Activated T-cell treated with anti-CD3 and anti-CD28 coated beads for 4 hours (primary cell): ENCODE measurements around the gene AKIP1.
"Not testable (repeated sequence)": the region's sequence is repeated elsewhere in the genome, so short reads cannot be mapped to it uniquely, and the experiment has no call there.

Source experiments
- DNase-seq: peaks from one replicate; pipeline ENCODE4 v3.0.0-alpha.2; 2020

The AKIP1 gene, protein sequence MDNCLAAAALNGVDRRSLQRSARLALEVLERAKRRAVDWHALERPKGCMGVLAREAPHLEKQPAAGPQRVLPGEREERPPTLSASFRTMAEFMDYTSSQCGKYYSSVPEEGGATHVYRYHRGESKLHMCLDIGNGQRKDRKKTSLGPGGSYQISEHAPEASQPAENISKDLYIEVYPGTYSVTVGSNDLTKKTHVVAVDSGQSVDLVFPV

GRCh38 chr11:8911029-8911823 lies at the start of gene AKIP1:
TSS of gene AKIP1 (plus strand) at chr11:8911189. CDS start at chr11:8911450, 261 bp downstream.
- DNase-seq = peak; percentile 58

DNA sequence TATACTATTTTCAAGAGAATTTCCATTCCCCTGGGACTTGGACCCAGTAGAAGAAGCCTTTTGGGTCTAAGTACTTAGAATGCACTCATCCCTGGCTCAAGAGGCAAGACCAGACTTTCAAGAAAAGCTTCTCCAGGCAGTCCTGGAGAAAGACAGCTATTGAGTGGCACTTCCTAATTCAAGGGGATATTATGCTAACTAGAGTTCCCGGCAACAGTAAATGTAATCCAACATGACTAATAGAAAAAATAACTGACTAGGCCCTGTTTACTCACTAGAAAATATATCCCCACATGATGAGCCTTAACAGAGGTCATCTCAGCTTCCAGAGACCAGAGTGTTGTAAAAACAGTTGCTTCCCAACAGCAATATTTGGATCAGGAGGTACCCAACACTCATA lies 47.2 kb upstream of the AKIP1 start:
- no peak for DNase-seq

GRCh38 chr11:8865304-8865703 lies 45.7 kb upstream of the AKIP1 start:
- no peak for DNase-seq

GRCh38 chr11:8867035-8867434 lies 44.0 kb upstream of the AKIP1 start:
- no peak for DNase-seq

GRCh38 chr11:8867931-8868631 lies 42.9 kb upstream of the AKIP1 start:
- no peak for DNase-seq

- DNase-seq = no peak
Measured at GRCh38 chr11:8870411-8871170, 40.4 kb upstream of the AKIP1 start.

- no peak for DNase-seq
Measured at GRCh38 chr11:8871171-8871775, 39.7 kb upstream of the AKIP1 start.

DNA sequence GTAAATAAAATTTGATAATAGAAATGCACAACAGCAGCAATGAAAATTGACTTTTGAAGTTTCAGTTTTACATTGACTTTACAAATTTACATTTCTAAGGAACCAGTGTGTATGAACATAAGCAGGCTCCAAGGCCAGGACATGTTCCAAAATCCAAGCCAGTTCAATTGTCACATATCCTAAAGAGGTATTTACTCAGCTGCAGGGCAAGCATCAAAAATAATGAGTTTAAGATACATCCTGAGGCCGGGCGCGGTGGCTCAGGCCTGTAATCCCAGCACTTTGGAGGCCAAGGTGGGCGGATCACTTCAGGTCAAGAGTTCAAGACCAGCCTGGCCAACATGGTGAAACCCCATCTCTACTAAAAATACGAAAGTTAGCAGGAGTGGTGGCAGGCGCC lies 39.0 kb upstream of the AKIP1 start:
- no peak for DNase-seq

- DNase-seq = no peak
Measured at GRCh38 chr11:8873741-8874405, 37.1 kb upstream of the AKIP1 start.

DNA sequence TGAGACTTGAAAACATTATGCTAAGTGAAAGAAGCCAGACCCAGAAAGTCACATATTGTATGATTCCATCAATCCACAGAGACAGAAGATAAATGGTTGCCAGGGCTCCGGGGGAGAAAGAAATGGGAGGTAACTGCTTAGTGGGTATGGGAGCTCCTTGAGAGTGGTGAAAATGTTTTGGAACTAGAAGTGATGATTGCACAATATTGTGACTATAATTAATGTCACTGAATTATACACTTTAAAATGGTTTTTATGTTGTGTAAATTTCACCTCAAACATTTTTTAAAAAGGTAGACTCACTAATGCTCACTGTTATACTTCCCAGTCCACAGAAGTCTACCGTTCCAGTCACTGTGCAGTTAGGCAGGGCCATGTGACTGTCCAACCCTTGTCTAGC lies 32.2 kb upstream of the AKIP1 start:
- DNase-seq = no peak

GRCh38 chr11:8881585-8881984 lies 29.4 kb upstream of the AKIP1 start:
- DNase-seq = not testable (repeated sequence)

DNA sequence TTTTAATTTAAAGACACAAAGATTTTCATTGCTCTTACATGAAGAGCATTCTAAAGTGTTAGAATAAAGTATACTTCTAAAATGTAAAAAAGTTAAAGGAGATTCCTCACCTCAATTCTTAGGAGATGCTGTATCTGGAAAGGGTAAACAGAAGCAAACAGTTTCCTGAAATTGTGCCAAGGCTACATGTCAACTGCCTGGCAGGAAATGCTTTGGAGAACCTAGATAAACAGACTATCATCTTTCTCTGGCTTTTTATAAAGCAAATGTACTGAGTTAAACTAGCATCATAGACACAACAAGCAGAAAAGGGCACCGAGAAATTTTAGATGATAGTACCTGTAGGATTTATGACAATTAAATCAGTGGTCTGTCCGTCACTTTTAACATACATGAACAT lies 24.7 kb upstream of the AKIP1 start:
- no peak for DNase-seq

DNA sequence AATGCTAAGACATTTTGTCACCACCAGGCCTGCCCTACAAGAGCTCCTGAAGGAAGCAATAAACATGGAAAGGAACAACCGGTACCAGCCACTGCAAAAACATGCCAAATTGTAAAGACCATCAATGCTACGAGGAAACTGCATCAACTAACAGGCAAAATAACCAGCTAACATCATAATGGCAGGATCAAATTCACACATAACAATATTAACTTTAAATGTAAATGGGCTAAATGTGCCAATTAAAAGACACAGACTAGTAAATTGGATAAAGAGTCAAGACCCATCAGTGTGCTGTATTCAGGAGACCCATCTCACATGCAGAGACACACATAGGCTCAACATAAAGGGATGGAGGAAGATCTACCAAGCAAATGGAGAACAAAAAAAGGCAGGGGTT lies 19.8 kb upstream of the AKIP1 start:
- DNase-seq = not testable (repeated sequence)

DNA sequence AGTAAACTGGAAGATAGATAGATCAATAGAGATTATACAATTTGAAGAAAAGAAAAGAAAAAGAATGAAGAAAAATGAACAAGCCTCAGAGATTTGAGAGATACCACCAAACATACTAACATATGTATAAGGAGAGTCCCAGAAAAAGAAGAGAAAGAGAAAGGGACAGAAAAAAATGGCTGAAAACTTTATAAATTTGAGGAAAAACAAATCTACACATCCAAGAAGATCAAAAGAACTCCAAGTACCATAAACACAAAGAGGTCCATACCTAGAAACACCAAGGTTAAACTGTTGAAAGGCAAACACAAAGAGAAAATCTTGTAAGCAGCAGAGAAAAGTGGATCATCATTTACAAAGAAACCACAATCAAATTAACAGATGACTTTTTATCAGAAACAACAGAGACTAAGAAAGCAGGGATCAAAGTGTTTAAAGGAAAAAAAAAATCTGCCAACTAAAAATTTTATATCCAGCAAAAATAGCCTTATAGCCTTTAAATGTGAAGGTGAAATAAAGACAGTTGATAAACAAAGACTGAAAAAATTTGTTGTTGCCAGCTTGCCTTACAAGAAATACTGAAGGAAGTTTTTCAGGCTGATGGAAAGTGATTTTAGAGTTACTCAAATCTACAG lies 11.8 kb upstream of the AKIP1 start:
- DNase-seq = no peak

DNA sequence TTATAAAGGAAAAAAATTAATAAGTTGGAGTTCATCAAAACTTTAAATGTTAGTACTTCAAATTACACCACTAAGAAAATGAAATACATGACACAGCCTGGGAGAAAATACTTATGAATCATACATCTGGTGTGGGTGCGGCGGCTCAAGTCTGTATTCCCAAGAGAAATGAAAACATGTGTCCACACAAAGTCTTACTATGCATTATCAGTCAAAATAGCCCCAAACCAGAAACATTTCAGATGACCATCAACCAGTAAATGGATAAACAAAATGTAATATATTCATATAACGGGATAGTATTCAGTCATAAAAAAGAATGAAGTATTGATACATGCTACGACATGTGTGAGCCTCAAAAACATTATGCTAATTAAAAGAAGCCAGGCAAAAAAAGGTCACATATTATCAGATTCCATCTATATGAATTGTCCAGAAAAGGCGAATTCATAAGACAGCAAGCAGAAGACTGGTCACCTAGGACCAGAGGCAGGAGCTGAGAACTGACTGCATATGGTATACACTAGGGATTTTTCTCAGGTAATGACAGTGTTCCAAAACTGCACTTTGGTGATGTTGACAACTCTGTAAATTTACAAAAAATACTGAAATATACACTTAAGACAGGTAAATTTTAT lies 5.3 kb upstream of the AKIP1 start:
- DNase-seq = no peak

GRCh38 chr11:8907116-8907515 lies 3.9 kb upstream of the AKIP1 start:
- no peak for DNase-seq

GRCh38 chr11:8908099-8908498 lies 2.9 kb upstream of the AKIP1 start:
- no peak for DNase-seq

GRCh38 chr11:8910649-8911026 lies 351 bp upstream of the AKIP1 start:
- DNase-seq = no peak

GRCh38 chr11:8913961-8914660 lies 3.1 kb downstream of the AKIP1 start:
- peak; percentile 28 for DNase-seq

GRCh38 chr11:8914661-8915018 lies 3.7 kb downstream of the AKIP1 start:
- DNase-seq = no peak
